ENCODE measurements around the gene ADGRF5.

- TF ChIP-seq POLR2A (IDR thresholded peaks at IDR 0.05; ENCODE audit: low read length), result no peak
- no peak for TF ChIP-seq GATA1 (IDR thresholded peaks at IDR 0.05; ENCODE audit: low read depth, low read length)
Measured at GRCh38 chr6:46815130-46815529, 106.6 kb downstream of the ADGRF5 start.

All from erythroblast (primary cell).